OCI-LY1 (cell line): ENCODE data around the gene RMND5B.

Experiments used
- H2AFZ ChIP-seq: fragments of 200-600 bp; sonication (generic), shearing (Covaris generic); 2 replicates; pipeline ENCODE4 v1.6.0; 2014; ENCODE audit warnings: antibody characterized with exemption, mild to moderate bottlenecking, low read length
- H3F3A ChIP-seq: fragments of 200-600 bp; sonication (generic), shearing (Covaris generic); 2 replicates; pipeline ENCODE4 v1.6.0; 2014; ENCODE audit warnings: mild to moderate bottlenecking, antibody characterized with exemption, low read length, moderate library complexity; ENCODE audit not compliant: insufficient read depth
- H3K27ac ChIP-seq: fragments of 200-600 bp; sonication (generic); 2 replicates; pipeline ENCODE4 v1.5.1; 2014; ENCODE audit warnings: low read length, mixed run types, mild to moderate bottlenecking, low read depth; ENCODE audit not compliant: poor library complexity, severe bottlenecking
- H3K27me3 ChIP-seq: fragments of 200-600 bp; sonication (generic); 2 replicates; pipeline ENCODE4 v1.6.0; 2014; ENCODE audit warnings: antibody characterized with exemption, mild to moderate bottlenecking, low read length, moderate library complexity; ENCODE audit not compliant: insufficient read depth
- H3K36me3 ChIP-seq: fragments of 200-600 bp; sonication (generic); 2 replicates; pipeline ENCODE4 v1.6.1; 2014; ENCODE audit warnings: mild to moderate bottlenecking, antibody characterized with exemption, low read length, moderate library complexity, mixed read lengths; ENCODE audit not compliant: insufficient read depth
- H3K4me1 ChIP-seq: fragments of 200-600 bp; sonication (generic); 2 replicates; pipeline ENCODE4 v1.5.1; 2014; ENCODE audit warnings: mild to moderate bottlenecking, low read length, moderate library complexity; ENCODE audit not compliant: insufficient read depth, severe bottlenecking
- H3K4me2 ChIP-seq: fragments of 200-600 bp; sonication (generic), shearing (Covaris generic); 2 replicates; pipeline ENCODE4 v1.6.1; 2014; ENCODE audit warnings: low read length
- H3K4me3 ChIP-seq: fragments of 200-600 bp; sonication (generic); 2 replicates; pipeline ENCODE4 v1.5.1; 2014; ENCODE audit warnings: low read length, low read depth, mild to moderate bottlenecking, mixed read lengths; ENCODE audit not compliant: poor library complexity, severe bottlenecking
- H3K79me2 ChIP-seq: fragments of 200-600 bp; shearing (Covaris generic); 2 replicates; pipeline ENCODE4 v1.6.1; 2016; ENCODE audit warnings: mixed run types, low read length, mixed read lengths; ENCODE audit not compliant: insufficient read depth
- H3K9ac ChIP-seq: fragments of 200-600 bp; sonication (generic), shearing (Covaris generic); 2 replicates; pipeline ENCODE4 v1.6.1; 2014; ENCODE audit warnings: mild to moderate bottlenecking, low read length, mixed read lengths
- H3K9me2 ChIP-seq: fragments of 200-600 bp; sonication (generic), shearing (Covaris generic); 2 replicates; pipeline ENCODE4 v1.6.1; 2014; ENCODE audit warnings: low read depth, mild to moderate bottlenecking, low read length, mixed read lengths
- H3K9me3 ChIP-seq: fragments of 200-600 bp; shearing (Covaris generic); 2 replicates; pipeline ENCODE4 v1.6.1; 2014; ENCODE audit warnings: low read length, mixed read lengths
- H4K20me1 ChIP-seq: fragments of 200-600 bp; sonication (generic), shearing (Covaris generic); 2 replicates; pipeline ENCODE4 v1.6.0; 2016; ENCODE audit warnings: mild to moderate bottlenecking, low read length; ENCODE audit not compliant: insufficient read depth
- EZH2 ChIP-seq: fragments of 200-600 bp; sonication (generic), shearing (Covaris generic); IDR thresholded peaks from 2 replicates; pipeline ENCODE4 v1.8.0; 2017; ENCODE audit warnings: borderline replicate concordance, mixed run types, mild to moderate bottlenecking, antibody characterized with exemption, low read length, moderate library complexity, mixed read lengths
- TF ChIP-seq, protein P1 (sequence below): fragments of 200-600 bp; sonication (generic), shearing (Covaris generic); IDR thresholded peaks from 2 replicates; pipeline ENCODE4 v1.5.1; 2017; ENCODE audit warnings: mild to moderate bottlenecking, antibody characterized with exemption, low read length, moderate library complexity, mixed read lengths

The RMND5B gene

DNA sequence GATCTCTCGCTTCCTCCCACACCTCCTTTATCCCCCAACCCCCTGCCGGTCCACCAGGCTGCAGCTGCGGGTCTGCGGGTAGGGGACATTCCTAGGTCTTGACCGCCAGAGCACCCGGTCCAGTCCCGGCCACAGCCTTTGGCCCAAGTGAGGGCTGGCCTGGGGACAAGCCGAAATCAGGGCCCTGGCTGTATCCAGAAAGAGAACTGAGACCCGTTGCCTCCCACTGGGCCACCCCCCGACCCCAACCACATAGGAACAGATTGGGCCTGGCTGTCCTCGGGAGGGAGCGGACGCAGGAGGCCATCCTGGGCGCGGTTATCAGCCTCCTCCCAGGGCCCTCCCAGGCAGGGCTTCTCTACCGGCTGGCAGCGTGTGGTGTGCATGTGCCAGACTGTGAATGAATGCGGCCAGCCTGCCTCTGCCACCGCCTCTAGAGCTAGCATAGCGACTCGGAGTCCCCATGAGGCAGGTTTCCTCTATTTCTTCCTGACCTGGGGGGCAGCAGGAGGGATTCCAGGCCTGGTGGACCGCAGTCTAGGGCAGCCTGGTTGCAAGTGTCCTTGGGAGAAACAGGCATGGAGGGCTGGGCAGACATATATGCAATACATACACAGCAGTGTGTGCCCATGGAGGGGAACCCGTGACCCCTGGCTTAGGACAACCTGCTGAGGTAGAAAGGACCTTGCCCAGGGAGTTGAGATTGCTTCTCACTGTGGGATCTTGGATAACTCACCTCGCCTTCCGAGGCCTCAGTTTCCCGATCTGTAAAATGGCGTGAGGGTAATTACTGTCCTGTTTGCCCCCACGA is 16.3 kb upstream of the RMND5B start:
- Histone ChIP-seq H3K4me1 (peaks cover 58% of the 10 kb centered on the region), H3K79me2 (no peaks in the 10 kb centered on the region), H4K20me1 (no peaks in the 10 kb centered on the region), H3K9ac (peak overlapping the region; percentile 89), H3K9me3 (no peaks in the 10 kb centered on the region), H3K27me3 (peaks cover 21% of the 10 kb centered on the region), H3K36me3 (no peaks in the 10 kb centered on the region; the same call in 1 of the 2 replicates), H3K4me2 (peak overlapping the region; percentile 79), H3F3A (no peaks in the 10 kb centered on the region), H3K27ac (peak overlapping the region; percentile 97), H2AFZ (no peak overlapping the region), H3K4me3 (peak overlapping the region; percentile 90), H3K9me2 (no peaks in the 10 kb centered on the region)
- TF ChIP-seq EZH2, result no peak
- TF ChIP-seq, protein P1, sequence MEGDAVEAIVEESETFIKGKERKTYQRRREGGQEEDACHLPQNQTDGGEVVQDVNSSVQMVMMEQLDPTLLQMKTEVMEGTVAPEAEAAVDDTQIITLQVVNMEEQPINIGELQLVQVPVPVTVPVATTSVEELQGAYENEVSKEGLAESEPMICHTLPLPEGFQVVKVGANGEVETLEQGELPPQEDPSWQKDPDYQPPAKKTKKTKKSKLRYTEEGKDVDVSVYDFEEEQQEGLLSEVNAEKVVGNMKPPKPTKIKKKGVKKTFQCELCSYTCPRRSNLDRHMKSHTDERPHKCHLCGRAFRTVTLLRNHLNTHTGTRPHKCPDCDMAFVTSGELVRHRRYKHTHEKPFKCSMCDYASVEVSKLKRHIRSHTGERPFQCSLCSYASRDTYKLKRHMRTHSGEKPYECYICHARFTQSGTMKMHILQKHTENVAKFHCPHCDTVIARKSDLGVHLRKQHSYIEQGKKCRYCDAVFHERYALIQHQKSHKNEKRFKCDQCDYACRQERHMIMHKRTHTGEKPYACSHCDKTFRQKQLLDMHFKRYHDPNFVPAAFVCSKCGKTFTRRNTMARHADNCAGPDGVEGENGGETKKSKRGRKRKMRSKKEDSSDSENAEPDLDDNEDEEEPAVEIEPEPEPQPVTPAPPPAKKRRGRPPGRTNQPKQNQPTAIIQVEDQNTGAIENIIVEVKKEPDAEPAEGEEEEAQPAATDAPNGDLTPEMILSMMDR, result no peak

DNA sequence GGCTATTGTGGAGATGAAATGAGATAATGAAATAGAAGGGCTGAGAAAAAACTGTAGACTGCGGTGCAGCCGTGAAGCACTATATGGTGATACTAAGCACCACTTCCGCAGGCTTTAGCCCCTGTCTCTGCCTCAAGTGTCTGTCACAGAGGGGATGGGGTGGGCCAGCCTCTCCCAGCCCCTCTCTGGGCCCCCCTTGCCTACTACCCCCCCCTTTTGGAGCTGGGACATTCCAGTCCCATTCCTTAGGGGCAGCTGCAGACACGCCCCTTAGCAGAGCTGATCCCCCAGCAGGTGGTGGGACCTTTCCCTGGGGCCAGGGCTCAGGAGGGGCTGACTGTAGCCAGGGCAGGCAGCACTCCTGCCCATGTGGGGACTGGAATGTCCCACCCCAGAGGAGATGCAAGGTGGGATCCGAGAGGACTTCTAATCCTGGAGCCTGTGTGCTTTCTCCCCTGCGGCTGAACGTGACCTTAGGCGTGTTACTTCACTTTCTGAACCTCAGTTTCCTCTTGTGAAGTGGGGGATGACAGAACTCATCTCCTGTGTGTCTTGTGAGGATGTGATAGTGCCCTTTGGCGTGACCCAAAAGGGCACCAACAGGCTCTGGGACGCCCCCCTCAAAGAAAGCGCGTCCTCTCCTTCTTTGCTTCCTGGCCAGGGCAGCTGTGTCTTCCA is 15.5 kb upstream of the RMND5B start:
- Histone ChIP-seq H3K79me2 (no peaks in the 10 kb centered on the region), H3F3A (no peaks in the 10 kb centered on the region), H4K20me1 (no peaks in the 10 kb centered on the region), H3K27ac (peak overlapping the region; percentile 97), H3K9me3 (no peaks in the 10 kb centered on the region), H3K9ac (peak overlapping the region; percentile 89), H3K4me1 (peaks cover 65% of the 10 kb centered on the region), H3K9me2 (no peaks in the 10 kb centered on the region), H3K27me3 (peaks cover 21% of the 10 kb centered on the region), H3K36me3 (no peaks in the 10 kb centered on the region; the same call in 1 of the 2 replicates), H3K4me2 (peak overlapping the region; percentile 79), H3K4me3 (peak overlapping the region; percentile 90), H2AFZ (no peak overlapping the region)
- TF ChIP-seq, protein P1, result no peak
- TF ChIP-seq EZH2, result no peak

DNA sequence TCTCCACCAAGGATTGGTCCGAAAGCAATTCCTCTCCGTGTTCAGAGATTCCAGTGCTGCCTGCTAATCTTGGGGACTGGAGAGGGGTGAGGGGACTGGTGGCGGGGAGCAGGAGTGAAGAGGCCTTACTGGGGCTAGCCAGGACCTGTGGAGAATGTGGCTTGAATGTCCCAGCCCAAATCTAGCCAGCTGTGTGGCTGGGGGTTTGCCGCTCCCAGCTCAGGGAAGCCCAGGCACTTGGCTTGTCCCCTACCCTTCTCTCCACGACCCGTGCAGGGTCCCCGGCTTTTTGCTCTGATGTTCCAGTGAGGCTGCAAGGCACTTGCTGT is 15.0 kb upstream of the RMND5B start:
- no peaks in the 10 kb centered on the region for H3K9me3 ChIP-seq
- peak overlapping the region; percentile 79 for H3K4me2 ChIP-seq
- no peaks in the 10 kb centered on the region; the same call in 1 of the 2 replicates for H3K36me3 ChIP-seq
- no peaks in the 10 kb centered on the region for H3K79me2 ChIP-seq
- no peaks in the 10 kb centered on the region for H3F3A ChIP-seq
- no peaks in the 10 kb centered on the region for H3K9me2 ChIP-seq
- H3K27me3 ChIP-seq, result peaks cover 16% of the 10 kb centered on the region
- H3K4me1 ChIP-seq, result peaks cover 70% of the 10 kb centered on the region
- no peaks in the 10 kb centered on the region for H4K20me1 ChIP-seq
- TF ChIP-seq, protein P1, result no peak
- no peak for TF ChIP-seq EZH2
- peak overlapping the region; percentile 89 for H3K9ac ChIP-seq
- peak overlapping the region; percentile 97 for H3K27ac ChIP-seq
- peak overlapping the region; percentile 90 for H3K4me3 ChIP-seq
- no peak overlapping the region for H2AFZ ChIP-seq
